ENCODE results near the gene ANKS1A. TPM values are rescaled to one million over a fixed set of nuclear protein-coding genes. Genes with fewer than 3 reads are reported as not detected.
"Not testable (repeated sequence)": the region's sequence is repeated elsewhere in the genome, so short reads cannot be mapped to it uniquely, and the experiment has no call there.

The ANKS1A gene
- total and polyA plus RNA-seq, 7 experiments from 2014 or later: 2.1 to 14.8 (median 9.6) TPM

DNA sequence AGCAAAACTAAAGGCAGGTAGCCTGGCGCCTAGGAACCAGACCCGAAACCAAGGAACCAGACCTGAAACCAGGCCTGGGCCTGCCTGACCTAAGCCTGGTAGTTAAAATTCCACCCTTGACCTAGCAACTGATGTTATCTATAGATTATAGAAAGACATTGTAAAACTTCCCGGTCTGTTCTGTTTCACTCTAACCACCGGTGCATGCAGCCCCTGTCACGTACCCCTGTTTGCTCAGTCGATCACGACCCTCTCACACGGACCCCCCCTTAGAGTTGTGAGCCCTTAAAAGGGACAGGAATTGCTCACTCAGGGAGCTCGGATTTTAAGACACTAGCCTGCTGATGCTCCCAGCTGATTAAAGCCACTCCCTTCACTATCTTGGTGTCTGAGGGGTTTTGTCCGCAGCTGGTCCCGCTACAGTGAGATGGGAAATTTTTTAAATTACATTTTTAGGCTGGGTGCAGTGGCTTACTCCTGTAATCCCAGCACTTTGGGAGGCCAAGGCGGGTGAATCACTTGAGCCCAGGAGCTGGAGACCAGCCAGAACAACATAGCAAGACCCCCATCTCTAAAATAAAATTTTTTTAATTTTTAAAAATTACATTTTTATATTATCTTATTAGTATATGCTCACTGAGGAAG, 115.0 kb downstream of the ANKS1A start:
- H3K9me3 ChIP-seq (ENCODE audit: control insufficient read depth in 2 of 3, low read length in 3 of 3); DNase-seq; ATAC-seq; H3K4me1 ChIP-seq (ENCODE audit: control insufficient read depth in 2 of 2, insufficient read depth in 2 of 2, low read length in 2 of 2); H3K4me3 Mint-ChIP-seq; H3K27ac Mint-ChIP-seq; POLR2A ChIA-PET; intact Hi-C loops (cut with micrococcal nuclease); H3K27me3 ChIP-seq (ENCODE audit: control insufficient read depth in 2 of 2, insufficient read depth in 2 of 2, low read length in 2 of 2); CTCF ChIA-PET; H3K9me3 Mint-ChIP-seq; H3K4me3 ChIP-seq (ENCODE audit: low read length); H3K27me3 Mint-ChIP-seq; H3K27ac ChIP-seq (ENCODE audit: low read depth, low read length); H3K4me1 Mint-ChIP-seq; H3K36me3 ChIP-seq (ENCODE audit: control insufficient read depth in 2 of 3, insufficient read depth in 3 of 3, low read length in 3 of 3): not testable (repeated sequence)
- H3K36me3 Mint-ChIP-seq: peaks cover 2 to 48% (median 20%) of the 10 kb centered on the region in 5 donors

DNA sequence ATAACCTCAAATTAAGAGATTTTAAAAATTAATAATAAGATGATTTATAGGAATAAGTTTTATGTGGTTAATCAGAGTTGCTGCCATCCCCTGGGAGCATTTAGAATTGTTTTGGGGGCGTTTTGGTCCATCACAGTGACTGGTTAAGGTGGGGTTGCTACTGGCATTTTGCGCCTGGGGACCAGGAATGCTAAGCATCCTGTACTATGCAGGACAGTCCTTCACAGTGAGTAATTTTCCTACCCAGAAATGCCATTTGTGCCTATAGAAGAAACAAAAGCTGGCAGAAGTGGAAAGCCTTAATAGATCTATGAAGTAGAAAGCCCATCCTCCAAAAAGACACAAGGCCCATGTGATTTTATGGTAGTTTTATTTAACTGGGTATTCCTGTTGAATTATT, 118.0 kb downstream of the ANKS1A start:
- DNase-seq (no peak), ATAC-seq (no peak)
- intact Hi-C loops (cut with micrococcal nuclease): no loop called here
- peaks cover 0 to 38% (median 21%) of the 10 kb centered on the region in 5 donors for H3K36me3 Mint-ChIP-seq
- H3K36me3 ChIP-seq (ENCODE audit: control insufficient read depth in 2 of 3, insufficient read depth in 3 of 3, low read length in 3 of 3): peaks cover 0 to 2% (median 0%) of the 10 kb centered on the region in 3 experiments
- H3K27me3 Mint-ChIP-seq: no peaks in the 10 kb centered on the region
- POLR2A ChIA-PET: no interaction called here
- no peaks in the 10 kb centered on the region for H3K9me3 ChIP-seq (ENCODE audit: control insufficient read depth in 2 of 3, low read length in 3 of 3)
- H3K27me3 ChIP-seq (ENCODE audit: control insufficient read depth in 2 of 2, insufficient read depth in 2 of 2, low read length in 2 of 2): no peaks in the 10 kb centered on the region
- no peak overlapping the region for H3K4me3 Mint-ChIP-seq
- peaks cover 0 to 2% (median 0%) of the 10 kb centered on the region in 7 donors for H3K4me1 Mint-ChIP-seq
- CTCF ChIA-PET: no interaction called here
- H3K9me3 Mint-ChIP-seq: no peaks in the 10 kb centered on the region
- H3K4me3 ChIP-seq (ENCODE audit: low read length): no peak overlapping the region
- H3K27ac ChIP-seq (ENCODE audit: low read depth, low read length): no peak overlapping the region
- no peaks in the 10 kb centered on the region for H3K4me1 ChIP-seq (ENCODE audit: control insufficient read depth in 2 of 2, insufficient read depth in 2 of 2, low read length in 2 of 2)
- no peak overlapping the region for H3K27ac Mint-ChIP-seq

DNA sequence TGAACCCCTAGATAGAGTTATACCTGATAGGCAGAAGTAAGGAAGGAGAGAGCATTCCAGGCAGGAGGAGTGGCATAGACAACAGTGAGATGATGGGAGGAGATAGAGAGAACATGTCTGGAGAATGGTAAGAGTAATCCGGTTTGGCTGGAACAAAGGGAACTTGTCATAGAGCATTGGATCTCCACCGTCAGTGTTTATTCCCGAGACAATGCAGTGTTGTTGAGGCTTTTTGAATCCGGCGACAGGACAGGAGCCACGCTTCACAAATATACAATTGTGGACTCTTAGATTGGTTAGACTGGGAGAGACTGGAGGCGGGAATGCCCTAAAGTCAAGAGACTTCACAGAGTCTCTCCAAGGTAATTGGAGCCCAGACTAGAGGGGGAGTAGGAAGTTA, 119.8 kb downstream of the ANKS1A start:
- no peaks in the 10 kb centered on the region for H3K9me3 Mint-ChIP-seq
- H3K27ac ChIP-seq (ENCODE audit: low read depth, low read length): no peak overlapping the region
- ChIA-PET POLR2A (no interaction called here), CTCF (no interaction called here)
- H3K27ac Mint-ChIP-seq: no peak overlapping the region
- DNase-seq (no peak), ATAC-seq (no peak)
- H3K4me1 Mint-ChIP-seq: peaks cover 0 to 2% (median 0%) of the 10 kb centered on the region in 7 donors
- no peak overlapping the region for H3K4me3 Mint-ChIP-seq
- H3K27me3 ChIP-seq (ENCODE audit: control insufficient read depth in 2 of 2, insufficient read depth in 2 of 2, low read length in 2 of 2): no peaks in the 10 kb centered on the region
- no peaks in the 10 kb centered on the region for H3K9me3 ChIP-seq (ENCODE audit: control insufficient read depth in 2 of 3, low read length in 3 of 3)
- peaks cover 0 to 2% (median 0%) of the 10 kb centered on the region in 3 experiments for H3K36me3 ChIP-seq (ENCODE audit: control insufficient read depth in 2 of 3, insufficient read depth in 3 of 3, low read length in 3 of 3)
- intact Hi-C loops (cut with micrococcal nuclease): no loop called here
- H3K36me3 Mint-ChIP-seq: peaks cover 0 to 28% (median 14%) of the 10 kb centered on the region in 5 donors
- H3K4me1 ChIP-seq (ENCODE audit: control insufficient read depth in 2 of 2, insufficient read depth in 2 of 2, low read length in 2 of 2): no peaks in the 10 kb centered on the region
- H3K27me3 Mint-ChIP-seq: no peaks in the 10 kb centered on the region
- H3K4me3 ChIP-seq (ENCODE audit: low read length): no peak overlapping the region

DNA sequence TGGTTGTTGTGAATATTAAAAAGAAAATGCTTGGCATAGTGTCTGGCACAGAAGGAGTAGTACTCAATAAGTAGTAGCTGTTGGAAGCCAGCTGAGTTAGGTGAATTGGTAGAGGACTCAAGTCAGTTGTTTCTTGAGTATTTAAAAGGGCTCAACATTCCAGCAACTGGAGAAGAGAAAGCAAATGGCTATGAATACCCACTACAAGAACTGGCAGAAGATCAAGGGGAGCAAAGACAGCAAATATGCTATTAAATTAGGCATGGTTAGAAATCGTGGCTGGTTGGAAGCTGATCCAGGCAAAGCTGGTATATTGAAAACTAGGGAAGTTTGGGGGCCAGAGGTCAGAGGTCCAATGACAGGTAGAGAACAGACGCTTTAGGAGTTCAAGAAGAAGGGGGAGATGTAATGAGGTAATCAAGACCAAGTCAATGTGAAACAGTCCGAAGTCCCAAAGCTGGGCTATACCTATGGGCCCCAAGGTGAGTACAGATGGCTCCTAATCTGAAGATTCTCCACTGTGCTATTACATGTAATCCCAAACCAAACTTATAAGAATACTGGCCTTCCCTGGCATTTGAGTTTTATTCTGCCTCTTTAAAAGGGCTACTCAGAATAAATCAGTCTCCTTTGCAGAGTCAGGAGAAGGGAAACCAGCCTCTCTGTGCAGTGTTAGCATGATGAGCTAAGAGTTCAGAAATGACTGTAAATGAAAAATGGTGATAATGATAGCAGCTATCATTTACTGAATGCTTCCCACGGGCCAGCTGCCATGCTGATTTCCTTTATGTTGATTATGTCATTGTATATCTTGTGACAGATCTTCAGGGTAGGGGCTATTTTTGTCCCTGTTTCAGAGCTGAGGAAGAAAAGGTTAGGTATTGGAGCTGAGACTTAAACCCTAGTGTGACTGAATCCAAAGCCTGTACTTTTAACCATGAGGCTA, 122.3 kb downstream of the ANKS1A start:
- Histone ChIP-seq H3K9me3 (ENCODE audit: control insufficient read depth in 2 of 3, low read length in 3 of 3) (no peaks in the 10 kb centered on the region), H3K27ac (ENCODE audit: low read depth, low read length) (no peak overlapping the region), H3K4me3 (ENCODE audit: low read length) (no peak overlapping the region), H3K36me3 (ENCODE audit: control insufficient read depth in 2 of 3, insufficient read depth in 3 of 3, low read length in 3 of 3) (no peaks in the 10 kb centered on the region), H3K4me1 (ENCODE audit: control insufficient read depth in 2 of 2, insufficient read depth in 2 of 2, low read length in 2 of 2) (no peaks in the 10 kb centered on the region), H3K27me3 (ENCODE audit: control insufficient read depth in 2 of 2, insufficient read depth in 2 of 2, low read length in 2 of 2) (no peaks in the 10 kb centered on the region)
- Mint-ChIP-seq H3K27me3 (no peaks in the 10 kb centered on the region), H3K36me3 (peaks cover 0 to 19% (median 12%) of the 10 kb centered on the region in 5 donors), H3K4me3 (no peak overlapping the region), H3K9me3 (no peaks in the 10 kb centered on the region), H3K4me1 (peaks cover 0 to 2% (median 0%) of the 10 kb centered on the region in 7 donors), H3K27ac (no peak overlapping the region)
- DNase-seq: no peak
- intact Hi-C loops (cut with micrococcal nuclease): no loop called here
- POLR2A ChIA-PET: no interaction called here
- ATAC-seq: no peak
- CTCF ChIA-PET: interaction anchor here (0.6 kb wide), 1 partner anchor 212 kb away, joined by 4 read pairs; no protein-coding TSS in a partner anchor

DNA sequence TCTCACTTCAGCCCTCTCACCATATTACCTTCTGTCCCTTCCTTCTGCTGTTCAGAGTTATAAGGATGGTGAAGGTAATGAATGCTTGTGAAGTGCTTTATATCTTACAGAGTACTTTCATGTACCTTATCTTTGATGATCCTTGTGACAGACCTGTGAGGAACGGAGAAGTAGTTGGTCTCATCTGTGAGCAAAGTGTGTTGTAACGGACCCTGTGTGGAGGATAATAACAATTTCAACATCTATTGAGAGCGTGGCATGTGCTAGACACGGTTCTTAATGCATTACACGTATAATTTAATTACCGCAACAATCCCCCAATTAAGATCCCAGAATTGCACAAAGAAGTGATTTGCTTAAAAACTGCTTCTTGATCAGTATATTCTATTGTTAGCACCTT, 124.6 kb downstream of the ANKS1A start:
- Histone ChIP-seq H3K9me3 (ENCODE audit: control insufficient read depth in 2 of 3, low read length in 3 of 3) (no peaks in the 10 kb centered on the region), H3K4me1 (ENCODE audit: control insufficient read depth in 2 of 2, insufficient read depth in 2 of 2, low read length in 2 of 2) (no peaks in the 10 kb centered on the region), H3K4me3 (ENCODE audit: low read length) (no peak overlapping the region), H3K36me3 (ENCODE audit: control insufficient read depth in 2 of 3, insufficient read depth in 3 of 3, low read length in 3 of 3) (peaks cover 0 to 11% (median 0%) of the 10 kb centered on the region in 3 experiments), H3K27ac (ENCODE audit: low read depth, low read length) (no peak overlapping the region), H3K27me3 (ENCODE audit: control insufficient read depth in 2 of 2, insufficient read depth in 2 of 2, low read length in 2 of 2) (no peaks in the 10 kb centered on the region)
- H3K9me3 Mint-ChIP-seq: no peaks in the 10 kb centered on the region
- ChIA-PET POLR2A (no interaction called here), CTCF (no interaction called here)
- intact Hi-C loops (cut with micrococcal nuclease): no loop called here
- H3K27ac Mint-ChIP-seq: no peak overlapping the region
- no peak for ATAC-seq
- H3K4me3 Mint-ChIP-seq: no peak overlapping the region
- DNase-seq: no peak
- peaks cover 0 to 27% (median 13%) of the 10 kb centered on the region in 5 donors for H3K36me3 Mint-ChIP-seq
- peaks cover 0 to 2% (median 0%) of the 10 kb centered on the region in 7 donors for H3K4me1 Mint-ChIP-seq
- no peaks in the 10 kb centered on the region for H3K27me3 Mint-ChIP-seq

DNA sequence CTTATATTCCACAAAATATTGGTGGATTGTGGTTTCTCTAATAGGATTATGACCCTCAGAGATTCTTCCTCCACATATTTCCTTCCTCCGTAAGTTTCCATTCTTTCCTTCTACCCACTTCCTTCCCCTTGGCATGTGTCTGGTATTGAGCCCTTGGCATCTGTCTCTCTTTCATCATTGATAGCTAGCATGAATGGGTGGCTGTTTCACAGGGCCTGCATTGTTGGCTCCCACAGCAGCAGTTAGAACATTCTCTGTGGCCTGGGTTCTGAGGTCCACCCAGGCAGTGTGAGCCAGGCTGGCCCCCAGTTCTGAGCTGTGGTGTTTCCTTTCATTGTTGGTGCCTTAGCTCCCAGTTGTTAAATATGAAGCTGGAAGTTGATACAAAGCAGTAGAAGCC, 125.3 kb downstream of the ANKS1A start:
- H3K36me3 Mint-ChIP-seq: peaks cover 0 to 28% (median 18%) of the 10 kb centered on the region in 5 donors
- Histone ChIP-seq H3K9me3 (ENCODE audit: control insufficient read depth in 2 of 3, low read length in 3 of 3) (no peaks in the 10 kb centered on the region), H3K27ac (ENCODE audit: low read depth, low read length) (no peak overlapping the region), H3K4me1 (ENCODE audit: control insufficient read depth in 2 of 2, insufficient read depth in 2 of 2, low read length in 2 of 2) (no peaks in the 10 kb centered on the region), H3K36me3 (ENCODE audit: control insufficient read depth in 2 of 3, insufficient read depth in 3 of 3, low read length in 3 of 3) (peaks cover 0 to 11% (median 0%) of the 10 kb centered on the region in 3 experiments), H3K4me3 (ENCODE audit: low read length) (no peak overlapping the region), H3K27me3 (ENCODE audit: control insufficient read depth in 2 of 2, insufficient read depth in 2 of 2, low read length in 2 of 2) (no peaks in the 10 kb centered on the region)
- POLR2A ChIA-PET: interaction anchor here (0.6 kb wide), 1 partner anchor 247 kb away, joined by 3 read pairs; no protein-coding TSS in a partner anchor
- CTCF ChIA-PET: no interaction called here
- no peak overlapping the region for H3K27ac Mint-ChIP-seq
- no peaks in the 10 kb centered on the region for H3K27me3 Mint-ChIP-seq
- ATAC-seq (no peak), DNase-seq (no peak)
- no peak overlapping the region for H3K4me3 Mint-ChIP-seq
- intact Hi-C loops (cut with micrococcal nuclease): no loop called here
- peaks cover 0 to 2% (median 0%) of the 10 kb centered on the region in 7 donors for H3K4me1 Mint-ChIP-seq
- no peaks in the 10 kb centered on the region for H3K9me3 Mint-ChIP-seq
